GM12878 (cell line): ENCODE measurements around the gene C11orf42. TPM values are rescaled to one million over a fixed set of nuclear protein-coding genes. Genes with fewer than 3 reads are reported as not detected.

Experiments
- ATAC-seq: fragments of 200-7000 bp; cut with Tn5 transposase; 3 replicates; pipeline ENCODE4 v1.9.1; 2020; ENCODE audit warnings: mild to moderate bottlenecking, moderate library complexity
- BruUV-seq: library from RNA; stranded (reverse); fragments of 400-500 nt; replicated peaks from 2 replicates; lab custom pipeline; 2021; lab: Mats Ljungman, UMichigan
- CTCF ChIA-PET: fragments of 300-600 bp; sonication (Branson Sonifier 250); formaldehyde crosslinking; extraction: SDS; loops from one replicate; lab custom pipeline; 2021; ENCODE audit warnings: inconsistent platforms; lab: Yijun Ruan, JAX
- POLR2A ChIA-PET: fragments of 350-600 bp; formaldehyde crosslinking; extraction: SDS; loops from one replicate; lab custom pipeline; 2021; ENCODE audit warnings: inconsistent platforms; lab: Charles Lee
- RAD21 ChIA-PET: fragments of 300-600 bp; sonication (Branson Sonifier 250); formaldehyde crosslinking; loops from one replicate; lab custom pipeline; 2023; ENCODE audit warnings: antibody characterized with exemption; ENCODE audit not compliant: unreplicated experiment; lab: Charles Lee
- SMC1A ChIA-PET: fragments of 300-600 bp; sonication (Branson Sonifier 250); formaldehyde crosslinking; loops from one replicate; lab custom pipeline; 2023; ENCODE audit not compliant: unreplicated experiment, uncharacterized antibody; lab: Charles Lee
- DNase-seq: peaks from one replicate; pipeline ENCODE4 v3.0.0-alpha.2; 2011; ENCODE audit warnings: low read depth, low spot score
- FAIRE-seq: peaks from 3 replicates; lab custom pipeline; 2011; peaks lifted over from hg19 to GRCh38; lab: Jason Lieb, UNC
- H2AFZ ChIP-seq: 2 replicates; pipeline ENCODE4 v1.6.0; 2011; ENCODE audit warnings: low read depth, low read length, control low read depth; ENCODE audit not compliant: control insufficient read depth
- H3K27ac ChIP-seq: 2 replicates; pipeline ENCODE4 v1.5.1; 2011; ENCODE audit warnings: control low read depth; ENCODE audit not compliant: control insufficient read depth, insufficient read depth
- H3K27me3 ChIP-seq, 2 experiments: replicated peaks in 1 of 2; 2 replicates each; pipeline versions ENCODE4 v1.6.0 to v1.6.1; 2011; ENCODE audit warnings: low read length in 1 of 2; ENCODE audit not compliant: control insufficient read depth in 2 of 2, insufficient read depth in 2 of 2
- H3K36me3 ChIP-seq, 2 experiments: 2 replicates each; pipeline ENCODE4 v1.5.1; 2011; ENCODE audit warnings: low read length in 1 of 2; ENCODE audit not compliant: control insufficient read depth in 2 of 2, insufficient read depth in 2 of 2
- H3K4me1 ChIP-seq: 2 replicates; pipeline ENCODE4 v1.6.1; 2011; ENCODE audit warnings: mild to moderate bottlenecking, low read length, moderate library complexity, mixed read lengths; ENCODE audit not compliant: control insufficient read depth, insufficient read depth
- H3K4me2 ChIP-seq: 2 replicates; pipeline ENCODE4 v1.6.0; 2011; ENCODE audit warnings: control low read depth; ENCODE audit not compliant: control insufficient read depth, insufficient read depth
- H3K4me3 ChIP-seq: fragments of 200-600 bp; sonication (generic); 2 replicates; pipeline ENCODE4 v1.5.1; 2016
- H3K79me2 ChIP-seq: 2 replicates; pipeline ENCODE4 v1.6.0; 2011; ENCODE audit warnings: low read length; ENCODE audit not compliant: control insufficient read depth, insufficient read depth
- H3K9ac ChIP-seq: 2 replicates; pipeline ENCODE4 v1.8.0; 2011; ENCODE audit warnings: low read length, control low read depth, mixed read lengths; ENCODE audit not compliant: control insufficient read depth, insufficient read depth
- H3K9me3 ChIP-seq: replicated peaks from 3 replicates; pipeline ENCODE4 v1.5.1; 2011; ENCODE audit warnings: mild to moderate bottlenecking, low read length; ENCODE audit not compliant: control insufficient read depth, insufficient read depth
- H4K20me1 ChIP-seq: 2 replicates; pipeline ENCODE4 v1.6.0; 2011; ENCODE audit not compliant: control insufficient read depth, insufficient read depth
- BHLHE40 ChIP-seq, 2 experiments: fragments of 450-650 bp in 1 of 2; IDR thresholded peaks; 2 replicates each; pipeline ENCODE4 v1.6.1; 2011 to 2017; ENCODE audit warnings: low read depth in 2 of 2, borderline replicate concordance in 1 of 2, improper control_type of control experiment in 1 of 2, low read length in 1 of 2, mild to moderate bottlenecking in 1 of 2
- CEBPZ ChIP-seq: fragments of 150-350 bp; IDR thresholded peaks from 2 replicates; pipeline ENCODE4 v1.6.1; 2016; ENCODE audit warnings: low read depth, low read length
- E2F4 ChIP-seq: IDR thresholded peaks from 2 replicates; pipeline ENCODE4 v1.6.1; 2012; ENCODE audit warnings: low read depth, low read length, improper control_type of control experiment
- GATAD2B ChIP-seq: fragments of 450-650 bp; conservative IDR thresholded peaks from 2 replicates; pipeline ENCODE4 v1.6.1; 2017; ENCODE audit warnings: low read depth, mild to moderate bottlenecking, moderate library complexity
- IRF3 ChIP-seq: fragments of 450-650 bp; IDR thresholded peaks from 2 replicates; pipeline ENCODE4 v1.6.1; 2014; ENCODE audit warnings: mild to moderate bottlenecking
- JUND ChIP-seq: IDR thresholded peaks from 2 replicates; pipeline ENCODE4 v1.6.1; 2012; ENCODE audit warnings: low read depth, mild to moderate bottlenecking, low read length, improper control_type of control experiment, moderate library complexity
- NFXL1 ChIP-seq: fragments of 450-650 bp; IDR thresholded peaks from 2 replicates; pipeline ENCODE4 v1.6.1; 2017; ENCODE audit warnings: antibody characterized with exemption, mild to moderate bottlenecking, borderline replicate concordance
- POLR2A ChIP-seq: IDR thresholded peaks from 2 replicates; pipeline ENCODE4 v1.6.1; 2011; ENCODE audit warnings: low read depth, mild to moderate bottlenecking, low read length
- SREBF2 ChIP-seq: IDR thresholded peaks from 2 replicates; pipeline ENCODE4 v1.6.1; 2012; ENCODE audit warnings: mild to moderate bottlenecking, low read length
- WRNIP1 ChIP-seq: IDR thresholded peaks from 2 replicates; pipeline ENCODE4 v1.6.1; 2011; ENCODE audit warnings: low read depth, low read length, improper control_type of control experiment, borderline replicate concordance
- ZBTB33 ChIP-seq: fragments of 450-650 bp; IDR thresholded peaks from 2 replicates; pipeline ENCODE4 v1.6.1; 2017; ENCODE audit warnings: mild to moderate bottlenecking
- WGBS: methylation state at CpG from one replicate; pipeline ENCODE4 v1.1.6; 2016; ENCODE audit warnings: low lambda C conversion rate; ENCODE audit not compliant: insufficient replicate concordance, insufficient coverage; ENCODE audit errors: missing lambda C conversion rate; 5-methylcytosine and 5-hydroxymethylcytosine counted together
- in situ Hi-C: fragments of 300-500 bp; cut with MboI; formaldehyde crosslinking; loops from 9 replicates; pipeline ENCODE4 v1.14.3; 2018; ENCODE audit warnings: mixed read lengths
- intact Hi-C: fragments of 100-400 bp; cut with micrococcal nuclease; formaldehyde crosslinking; loops from one replicate; pipeline ENCODE4 v1.14.2; 2022; ENCODE audit not compliant: unreplicated experiment
- polyA plus RNA-seq, 11 experiments: library from polyadenylated mRNA; depleted of rRNA in 4 of 11; unstranded in 6 of 11; stranded (reverse) in 5 of 11; fragments of >200 nt; fragmentation: Nextera tagmentation in 4 of 11; fragmentation: Illumina TruSeq in 1 of 11; extraction: Ambion mirVana in 4 of 11; extraction: Trizol in 1 of 11; gene quantifications; 1 replicate in 1 of 11; 2 replicates in 10 of 11; pipeline versions ENCODE4 v1.2.1 to v1.2.3, GENCODE V29; 2011 to 2016; ENCODE audit warnings: inconsistent platforms in 2 of 11, missing spikeins in 2 of 11, low read depth in 1 of 11
- total RNA-seq, 4 experiments: library from RNA; depleted of rRNA in 3 of 4; stranded (reverse); fragments of >200 nt in 3 of 4; fragmentation: Illumina TruSeq in 1 of 4; extraction: Trizol in 1 of 4; gene quantifications; 2 replicates each; pipeline versions ENCODE4 v1.2.1 to v1.2.3, GENCODE V29; 2013 to 2021

C11orf42 gene
- total and polyA plus RNA-seq, 10 of the 15 experiments (the other 5 are each of a cell fraction or from before 2014, with no cell fraction given): 0.19 TPM; not detected in 9

- Histone ChIP-seq H3K9ac (no peak overlapping the region), H3K27me3 (no peaks in the 10 kb centered on the region), H3K4me1 (no peaks in the 10 kb centered on the region), H4K20me1 (no peaks in the 10 kb centered on the region), H2AFZ (no peak overlapping the region), H3K79me2 (no peaks in the 10 kb centered on the region), H3K27ac (no peak overlapping the region), H3K9me3 (no peaks in the 10 kb centered on the region), H3K4me2 (no peak overlapping the region), H3K36me3 (no peaks in the 10 kb centered on the region), H3K4me3 (no peak overlapping the region)
- DNase-seq (no peak), ATAC-seq (no peak), FAIRE-seq (no peak)
- ChIA-PET SMC1A (no interaction called here), RAD21 (no interaction called here), CTCF (interaction anchor here (1.2 kb wide), 1 partner anchor 11 kb away, joined by 8 read pairs; no protein-coding TSS in a partner anchor), POLR2A (no interaction called here)
- no TSS peak for BruUV-seq
- in situ Hi-C loops: no loop called here
- 85% methylated on average over 28 of the region's 28 CpGs for WGBS
- TF ChIP-seq SREBF2 (no peak), BHLHE40 (IDR thresholded peaks at IDR 0.05; ENCODE audit: borderline replicate concordance in 1 of 2, low read depth in 2 of 2, low read length in 1 of 2) (no peak), GATAD2B (no peak), E2F4 (no peak), NFXL1 (no peak), CEBPZ (no peak), WRNIP1 (no peak), POLR2A (no peak), IRF3 (no peak), JUND (no peak), ZBTB33 (no peak)
- intact Hi-C loops: no loop called here
Observed at GRCh38 chr11:6240139-6240538, 34.8 kb downstream of the C11orf42 start.
